T-helper 1 cell (primary cell): Measurements from ENCODE around the gene THSD1.
"Not testable (repeated sequence)": the region's sequence is repeated elsewhere in the genome, so short reads cannot be mapped to it uniquely, and the experiment has no call there.

ENCODE experiments used
- DNase-seq, 5 donors: peaks; one replicate each; pipeline ENCODE4 v3.0.0-alpha.2; 2012 to 2020

Gene THSD1

GRCh38 chr13:52353193-52353592 lies 52.8 kb downstream of the THSD1 start:
- no peak for DNase-seq

GRCh38 chr13:52348983-52349780 lies 56.8 kb downstream of the THSD1 start:
- peak in 1 of 5 donors; percentile 19 for DNase-seq

- no peak for DNase-seq
These were observed 57.9 kb downstream of the THSD1 start for GRCh38 chr13:52348071-52348470.

GRCh38 chr13:52345631-52346251 lies 60.2 kb downstream of the THSD1 start:
- DNase-seq, result no peak

GRCh38 chr13:52345048-52345447 lies 60.9 kb downstream of the THSD1 start:
- DNase-seq, result no peak

GRCh38 chr13:52344108-52344507 lies 61.9 kb downstream of the THSD1 start:
- DNase-seq, result no peak

GRCh38 chr13:52342203-52342602 lies 63.8 kb downstream of the THSD1 start:
- DNase-seq, result not testable (repeated sequence)

GRCh38 chr13:52337828-52338455 lies 68.0 kb downstream of the THSD1 start:
- peak in 1 of 5 donors; percentile 3 for DNase-seq

- DNase-seq, result not testable (repeated sequence)
These were observed 71.9 kb downstream of the THSD1 start for GRCh38 chr13:52334107-52334506.

- not testable (repeated sequence) for DNase-seq
These were observed 74.1 kb downstream of the THSD1 start for GRCh38 chr13:52331844-52332243.
